Measurements from ENCODE around the gene ADSS1.

ADSS1 gene

DNA sequence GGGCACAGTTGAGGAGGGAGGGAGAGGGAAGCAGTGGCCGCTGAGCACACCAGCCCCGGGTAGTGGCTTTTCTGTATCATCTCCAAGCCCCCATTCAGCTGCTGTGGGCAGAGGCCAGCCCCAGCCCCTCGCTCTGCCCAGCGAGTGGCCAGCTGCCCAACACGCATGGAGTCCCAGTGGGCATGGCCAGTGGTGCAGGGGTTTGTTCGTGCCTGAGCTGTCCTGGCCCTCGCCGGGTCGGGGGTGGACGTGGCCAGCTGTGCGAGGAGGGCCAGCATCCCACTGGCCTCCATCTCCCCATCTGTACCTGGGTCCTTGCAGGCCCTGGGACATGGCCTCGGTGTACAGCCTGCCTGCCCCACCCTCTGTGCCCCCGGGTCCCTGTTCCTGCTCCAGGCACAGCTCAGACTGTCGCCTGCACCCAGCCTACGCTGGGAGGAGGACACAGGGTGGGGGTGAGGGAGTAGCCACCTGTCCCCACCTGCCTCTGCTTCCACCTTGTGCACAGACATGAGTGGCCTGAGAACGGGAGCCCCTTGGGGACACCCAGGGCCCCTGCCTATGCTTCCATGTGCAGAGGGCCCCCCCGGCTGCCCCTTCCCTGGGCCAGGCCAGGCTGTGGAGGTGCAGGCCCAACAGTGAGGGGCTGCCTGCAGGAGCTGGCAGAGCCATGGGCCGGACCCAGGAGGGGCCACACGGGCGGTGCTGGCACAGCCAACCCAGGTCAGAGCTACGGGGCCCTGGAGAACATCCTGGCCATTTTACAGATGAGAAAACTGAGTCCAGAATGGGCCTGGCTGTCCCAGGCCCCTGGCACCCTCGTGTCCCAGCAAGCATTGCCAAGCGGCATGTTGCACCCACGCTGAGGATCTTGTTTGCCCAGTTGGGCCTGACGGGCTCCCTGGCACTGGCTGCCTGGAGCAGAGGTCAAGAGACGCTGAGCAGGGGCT, 30.3 kb upstream of the ADSS1 start:
- no peaks in the 10 kb centered on the region for H3K9me3 ChIP-seq (ENCODE audit: control insufficient read depth, insufficient read depth, low read length)
- 0 out of 2 replicates have a peak, but pooled peaks cover 6% of the 10 kb centered on the region for H4K20me1 ChIP-seq (ENCODE audit: control insufficient read depth, insufficient read depth, low read depth, low read length)
- H3K79me2 ChIP-seq (ENCODE audit: control insufficient read depth, low read length) = peaks cover 58% of the 10 kb centered on the region
- no peaks in the 10 kb centered on the region for H3K9me2 ChIP-seq (replicated peaks; ENCODE audit: control insufficient read depth, low read length)
- no peak overlapping the region for H3K4me2 ChIP-seq (ENCODE audit: low read length)
- no peak overlapping the region for H3K27ac ChIP-seq (ENCODE audit: low read depth, low read length)
- no peaks in the 10 kb centered on the region for H3K27me3 ChIP-seq (ENCODE audit: control insufficient read depth, low read length)
- H3K36me3 ChIP-seq (ENCODE audit: control insufficient read depth, low read length) = peaks cover 19% of the 10 kb centered on the region
- no peak overlapping the region for H3K4me3 ChIP-seq (ENCODE audit: low read length)
- TF ChIP-seq CTCF (IDR thresholded peaks at IDR 0.05; ENCODE audit: low read depth, low read length, poor library complexity, severe bottlenecking) (no peak), EZH2phosphoT487 (IDR thresholded peaks at IDR 0.05; ENCODE audit: borderline replicate concordance, low read length) (no peak)
- no peaks in the 10 kb centered on the region for H3F3A ChIP-seq (ENCODE audit: control insufficient read depth, insufficient read depth)
- peaks cover 19% of the 10 kb centered on the region for H3K4me1 ChIP-seq (ENCODE audit: control insufficient read depth, low read length)

DNA sequence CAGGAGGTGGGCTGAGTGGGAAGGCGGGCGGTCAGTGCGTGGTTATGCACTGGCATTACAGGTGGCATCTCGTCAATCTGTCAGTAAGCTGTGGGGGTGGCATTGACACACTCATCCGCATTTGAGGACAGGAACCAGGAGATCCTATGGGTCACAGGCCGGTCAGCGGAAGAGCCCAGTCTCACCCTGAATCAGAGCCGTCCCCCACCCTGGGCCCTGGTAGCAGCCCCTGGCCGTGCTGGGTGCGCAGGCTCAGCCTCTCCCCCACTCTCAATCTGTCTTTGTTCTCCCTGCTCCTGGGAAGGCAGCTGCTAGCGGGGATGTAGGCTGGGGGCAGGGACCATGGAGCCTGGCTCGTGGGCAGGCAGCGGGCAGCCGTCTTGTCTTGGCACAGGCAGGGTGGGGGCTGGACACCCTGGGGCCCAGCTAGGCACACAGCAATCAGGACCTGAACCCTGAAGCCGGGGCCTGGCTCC, 29.5 kb upstream of the ADSS1 start:
- H3K9me2 ChIP-seq (replicated peaks; ENCODE audit: control insufficient read depth, low read length) = no peaks in the 10 kb centered on the region

DNA sequence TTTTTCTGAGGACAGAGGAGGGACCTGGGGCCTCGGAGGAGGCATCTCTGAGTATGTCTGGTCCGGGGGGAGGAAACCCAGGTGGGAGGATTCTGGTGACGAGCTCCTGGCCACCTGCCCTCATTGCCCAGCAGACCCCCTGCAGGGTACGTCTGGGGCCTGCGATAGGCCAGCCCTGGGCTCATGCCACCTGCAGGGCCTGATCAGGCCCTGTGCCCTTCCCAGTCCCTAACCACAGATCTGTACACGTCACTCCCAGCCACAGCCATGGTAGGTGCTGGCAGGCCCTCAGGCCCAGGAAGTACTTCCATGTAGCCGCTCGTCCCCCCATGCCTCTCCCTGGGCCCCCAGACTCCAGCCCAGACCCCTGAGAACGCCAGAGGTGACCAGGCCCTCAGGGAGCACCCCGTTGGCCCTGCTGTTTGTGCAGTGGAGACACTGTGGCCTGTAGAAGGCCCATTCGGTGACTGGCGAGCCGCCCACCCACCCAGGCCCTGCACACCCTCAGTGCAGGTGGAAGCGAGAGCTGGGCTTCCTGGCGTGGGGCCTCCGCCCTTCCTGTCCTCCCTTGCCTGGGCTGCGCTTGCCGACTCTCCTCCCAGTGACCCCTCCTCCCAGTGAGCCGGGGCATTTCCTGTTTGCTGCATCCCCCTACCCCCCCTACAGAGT, 28.9 kb upstream of the ADSS1 start:
- H3F3A ChIP-seq (ENCODE audit: control insufficient read depth, insufficient read depth) = no peaks in the 10 kb centered on the region
- no peak overlapping the region for H3K4me3 ChIP-seq (ENCODE audit: low read length)
- TF ChIP-seq EZH2phosphoT487 (IDR thresholded peaks at IDR 0.05; ENCODE audit: borderline replicate concordance, low read length) (no peak), CTCF (IDR thresholded peaks at IDR 0.05; ENCODE audit: low read depth, low read length, poor library complexity, severe bottlenecking) (no peak)
- no peak overlapping the region for H3K27ac ChIP-seq (ENCODE audit: low read depth, low read length)
- H3K9me2 ChIP-seq (replicated peaks; ENCODE audit: control insufficient read depth, low read length) = no peaks in the 10 kb centered on the region
- no peaks in the 10 kb centered on the region for H3K27me3 ChIP-seq (ENCODE audit: control insufficient read depth, low read length)
- H4K20me1 ChIP-seq (ENCODE audit: control insufficient read depth, insufficient read depth, low read depth, low read length) = 0 out of 2 replicates have a peak, but pooled peaks cover 6% of the 10 kb centered on the region
- no peaks in the 10 kb centered on the region for H3K9me3 ChIP-seq (ENCODE audit: control insufficient read depth, insufficient read depth, low read length)
- peaks cover 52% of the 10 kb centered on the region for H3K79me2 ChIP-seq (ENCODE audit: control insufficient read depth, low read length)
- no peak overlapping the region for H3K4me2 ChIP-seq (ENCODE audit: low read length)
- peaks cover 13% of the 10 kb centered on the region for H3K4me1 ChIP-seq (ENCODE audit: control insufficient read depth, low read length)
- H3K36me3 ChIP-seq (ENCODE audit: control insufficient read depth, low read length) = peaks cover 16% of the 10 kb centered on the region

More for the DNA sequence above, 29.5 kb upstream of the ADSS1 start:
- H4K20me1 ChIP-seq (ENCODE audit: control insufficient read depth, insufficient read depth, low read depth, low read length) = 0 out of 2 replicates have a peak, but pooled peaks cover 6% of the 10 kb centered on the region
- H3K36me3 ChIP-seq (ENCODE audit: control insufficient read depth, low read length) = peaks cover 19% of the 10 kb centered on the region
- H3K27me3 ChIP-seq (ENCODE audit: control insufficient read depth, low read length) = no peaks in the 10 kb centered on the region
- no peak overlapping the region for H3K4me2 ChIP-seq (ENCODE audit: low read length)
- peaks cover 13% of the 10 kb centered on the region for H3K4me1 ChIP-seq (ENCODE audit: control insufficient read depth, low read length)
- H3K9me3 ChIP-seq (ENCODE audit: control insufficient read depth, insufficient read depth, low read length) = no peaks in the 10 kb centered on the region
- no peak overlapping the region for H3K4me3 ChIP-seq (ENCODE audit: low read length)
- no peak for TF ChIP-seq CTCF (IDR thresholded peaks at IDR 0.05; ENCODE audit: low read depth, low read length, poor library complexity, severe bottlenecking)
- TF ChIP-seq EZH2phosphoT487 (IDR thresholded peaks at IDR 0.05; ENCODE audit: borderline replicate concordance, low read length) = no peak
- H3K79me2 ChIP-seq (ENCODE audit: control insufficient read depth, low read length) = peaks cover 58% of the 10 kb centered on the region
- no peak overlapping the region for H3K27ac ChIP-seq (ENCODE audit: low read depth, low read length)
- no peaks in the 10 kb centered on the region for H3F3A ChIP-seq (ENCODE audit: control insufficient read depth, insufficient read depth)
